ENCODE data around the gene TMPRSS7. TPM values are rescaled to one million over a fixed set of nuclear protein-coding genes. Genes with fewer than 3 reads are reported as not detected.
A peak's percentile ranks its signal among the peaks of the same experiment; 100 is the strongest.

Gene TMPRSS7
- total RNA-seq, 1 experiment from 2014 or later = not detected

GRCh38 chr3:112087746-112088145 lies 53.2 kb downstream of the TMPRSS7 start:
- H3K27me3 ChIP-seq (ENCODE audit: control insufficient read depth, insufficient read depth, low read length) = no peaks in the 10 kb centered on the region
- ATAC-seq (no peak), DNase-seq (ENCODE audit: low read depth, low spot score) (no peak)
- no TSS peak for BruUV-seq (replicated peaks)
- H3K36me3 ChIP-seq (ENCODE audit: control insufficient read depth, insufficient read depth, low read length) = no peaks in the 10 kb centered on the region
- in situ Hi-C loops (cut with HindIII; ENCODE audit: low pct_unique_long_range_greater_than_20kb, low sequenced_read_pairs) (no loop called here), intact Hi-C loops (cut with micrococcal nuclease; ENCODE audit: unreplicated experiment) (no loop called here)
- H3K27ac ChIP-seq (ENCODE audit: low read length) = peak overlapping the region; percentile 64; the same call in 1 of the 2 replicates
- ChIA-PET CTCF (interaction anchor here (0.7 kb wide), 1 partner anchor 24 kb away, joined by 4 read pairs; no protein-coding TSS in a partner anchor), POLR2A (no interaction called here)
- peaks cover 46% of the 10 kb centered on the region for H3K4me1 ChIP-seq (ENCODE audit: control insufficient read depth, insufficient read depth, low read length)
- TF ChIP-seq REST (IDR thresholded peaks at IDR 0.05; ENCODE audit: insufficient read depth in 1 of 2, low read depth in 2 of 2, low read length in 1 of 2) = no peak
- TF ChIP-seq SIN3A (IDR thresholded peaks at IDR 0.05; ENCODE audit: borderline replicate concordance, insufficient read depth, low read depth, low read length) = no peak
- no peak for TF ChIP-seq POLR2AphosphoS5 (IDR thresholded peaks at IDR 0.05; ENCODE audit: low read depth, low read length)
- TF ChIP-seq TCF7L2 (IDR thresholded peaks at IDR 0.05; ENCODE audit: low read depth, low read length) = no peak
- no peak for TF ChIP-seq CTCF (IDR thresholded peaks at IDR 0.05)
- H3K4me3 ChIP-seq (ENCODE audit: low read depth in 2 of 2, low read length in 2 of 2) = peak overlapping the region; percentile 73 to 77; a peak in 3 of 4 replicates
- no peaks in the 10 kb centered on the region for H3K9me3 ChIP-seq (ENCODE audit: control insufficient read depth, insufficient read depth, low read depth, low read length)

GRCh38 chr3:112088944-112089343 lies 54.4 kb downstream of the TMPRSS7 start:
- ChIA-PET POLR2A (no interaction called here), CTCF (no interaction called here)
- DNase-seq (ENCODE audit: low read depth, low spot score) = no peak
- H3K36me3 ChIP-seq (ENCODE audit: control insufficient read depth, insufficient read depth, low read length) = no peaks in the 10 kb centered on the region
- no peaks in the 10 kb centered on the region for H3K27me3 ChIP-seq (ENCODE audit: control insufficient read depth, insufficient read depth, low read length)
- in situ Hi-C loops (cut with HindIII; ENCODE audit: low pct_unique_long_range_greater_than_20kb, low sequenced_read_pairs) = no loop called here
- peaks cover 52% of the 10 kb centered on the region for H3K4me1 ChIP-seq (ENCODE audit: control insufficient read depth, insufficient read depth, low read length)
- no peak overlapping the region for H3K4me3 ChIP-seq (ENCODE audit: low read depth in 2 of 2, low read length in 2 of 2)
- no peaks in the 10 kb centered on the region for H3K9me3 ChIP-seq (ENCODE audit: control insufficient read depth, insufficient read depth, low read depth, low read length)
- no peak for ATAC-seq
- intact Hi-C loops (cut with micrococcal nuclease; ENCODE audit: unreplicated experiment) = no loop called here
- H3K27ac ChIP-seq (ENCODE audit: low read length) = 0 out of 2 replicates have a peak overlapping the region, but pooled peaks have one; percentile 34
- BruUV-seq (replicated peaks) = no TSS peak
- no peak for TF ChIP-seq REST (IDR thresholded peaks at IDR 0.05; ENCODE audit: insufficient read depth in 1 of 2, low read depth in 2 of 2, low read length in 1 of 2)
- no peak for TF ChIP-seq CTCF (IDR thresholded peaks at IDR 0.05)
- TF ChIP-seq SIN3A (IDR thresholded peaks at IDR 0.05; ENCODE audit: borderline replicate concordance, insufficient read depth, low read depth, low read length) = no peak
- TF ChIP-seq TCF7L2 (IDR thresholded peaks at IDR 0.05; ENCODE audit: low read depth, low read length) = no peak
- no peak for TF ChIP-seq POLR2AphosphoS5 (IDR thresholded peaks at IDR 0.05; ENCODE audit: low read depth, low read length)
